ENCODE data around the gene LMX1B.

- TF ChIP-seq CTCF (IDR thresholded peaks at IDR 0.05) (no peak), POLR2A (IDR thresholded peaks at IDR 0.05) (no peak)
Measured at GRCh38 chr9:126667190-126668055, 53.7 kb downstream of the LMX1B start.

All from sigmoid colon (tissue), 3 donors.